HEK293 (cell line): Measurements from ENCODE around the gene PARD3B.

Experiments
- ZBTB21 ChIP-seq: fragments of 450-650 bp; formaldehyde crosslinking; IDR thresholded peaks from 2 replicates; pipeline ENCODE4 v1.5.1; 2017; ENCODE audit warnings: missing biosample characterization, missing genetic modification characterization
- ZBTB7A ChIP-seq: fragments of 450-650 bp; formaldehyde crosslinking; IDR thresholded peaks from 2 replicates; pipeline ENCODE4 v1.5.1; 2016; ENCODE audit warnings: low read depth, missing biosample characterization, missing genetic modification characterization
- ZFP41 ChIP-seq: fragments of 450-650 bp; formaldehyde crosslinking; IDR thresholded peaks from 2 replicates; pipeline ENCODE4 v1.5.1; 2016; ENCODE audit warnings: missing biosample characterization, missing genetic modification characterization, borderline replicate concordance
- ZNF140 ChIP-seq: fragments of 450-650 bp; formaldehyde crosslinking; IDR thresholded peaks from 2 replicates; pipeline ENCODE4 v1.5.1; 2016; ENCODE audit warnings: missing biosample characterization, missing genetic modification characterization
- ZNF555 ChIP-seq: fragments of 450-650 bp; formaldehyde crosslinking; conservative IDR thresholded peaks from 2 replicates; pipeline ENCODE4 v1.5.1; 2017; ENCODE audit warnings: missing biosample characterization, mild to moderate bottlenecking, missing genetic modification characterization, inconsistent platforms
- ZNF670 ChIP-seq: fragments of 450-650 bp; formaldehyde crosslinking; IDR thresholded peaks from 2 replicates; pipeline ENCODE4 v1.5.1; 2016; ENCODE audit warnings: missing biosample characterization, missing genetic modification characterization, low read depth
- TF ChIP-seq, protein P1 (sequence below): fragments of 450-650 bp; formaldehyde crosslinking; IDR thresholded peaks from 2 replicates; pipeline ENCODE4 v1.5.1; 2016; ENCODE audit warnings: missing biosample characterization, missing genetic modification characterization
- TF ChIP-seq, protein P2 (sequence below): fragments of 450-650 bp; formaldehyde crosslinking; IDR thresholded peaks from 2 replicates; pipeline ENCODE4 v1.5.1; 2016; ENCODE audit warnings: missing biosample characterization, missing genetic modification characterization
- TF ChIP-seq, protein P3 (sequence below): fragments of 450-650 bp; IDR thresholded peaks from 2 replicates; pipeline ENCODE4 v1.5.1; 2018; ENCODE audit warnings: missing biosample characterization, mild to moderate bottlenecking, missing genetic modification characterization
- TF ChIP-seq, protein P4 (sequence below): fragments of 450-650 bp; formaldehyde crosslinking; IDR thresholded peaks from 2 replicates; pipeline ENCODE4 v1.5.1; 2016; ENCODE audit warnings: missing biosample characterization, missing genetic modification characterization

DNA sequence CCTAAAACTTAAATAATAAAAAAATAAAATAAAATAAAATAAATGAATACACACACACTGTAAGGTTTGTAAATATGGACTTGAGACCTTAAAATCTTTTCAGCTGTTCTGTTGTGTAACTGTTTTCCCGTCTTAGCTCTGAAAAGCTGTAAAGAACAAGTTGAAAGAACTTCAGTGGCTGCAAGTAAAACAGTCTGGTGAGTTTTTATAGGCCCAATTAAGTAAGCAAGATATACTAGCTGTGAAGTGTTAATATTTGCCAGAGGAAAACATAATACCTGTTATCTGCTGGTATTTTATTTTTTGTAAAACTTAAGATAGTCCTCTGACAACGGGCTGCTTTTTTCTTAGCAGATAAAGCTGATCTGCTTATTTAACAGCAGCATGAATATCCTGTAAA, 960.1 kb downstream of the PARD3B start:
- TF ChIP-seq, protein P1, sequence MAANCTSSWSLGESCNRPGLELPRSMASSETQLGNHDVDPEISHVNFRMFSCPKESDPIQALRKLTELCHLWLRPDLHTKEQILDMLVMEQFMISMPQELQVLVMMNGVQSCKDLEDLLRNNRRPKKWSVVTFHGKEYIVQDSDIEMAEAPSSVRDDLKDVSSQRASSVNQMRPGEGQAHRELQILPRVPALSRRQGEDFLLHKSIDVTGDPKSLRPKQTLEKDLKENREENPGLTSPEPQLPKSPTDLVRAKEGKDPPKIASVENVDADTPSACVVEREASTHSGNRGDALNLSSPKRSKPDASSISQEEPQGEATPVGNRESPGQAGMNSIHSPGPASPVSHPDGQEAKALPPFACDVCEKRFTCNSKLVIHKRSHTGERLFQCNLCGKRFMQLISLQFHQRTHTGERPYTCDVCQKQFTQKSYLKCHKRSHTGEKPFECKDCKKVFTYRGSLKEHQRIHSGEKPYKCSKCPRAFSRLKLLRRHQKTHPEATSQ (tag by site-specific recombination), result no peak
- TF ChIP-seq ZBTB21 (tag by site-specific recombination) (no peak), ZNF670 (tag by site-specific recombination) (no peak), ZNF555 (tag by site-specific recombination) (no peak), ZBTB7A (tag by site-specific recombination) (no peak), ZNF140 (tag by site-specific recombination) (no peak), ZFP41 (no peak)
- TF ChIP-seq, protein P2, sequence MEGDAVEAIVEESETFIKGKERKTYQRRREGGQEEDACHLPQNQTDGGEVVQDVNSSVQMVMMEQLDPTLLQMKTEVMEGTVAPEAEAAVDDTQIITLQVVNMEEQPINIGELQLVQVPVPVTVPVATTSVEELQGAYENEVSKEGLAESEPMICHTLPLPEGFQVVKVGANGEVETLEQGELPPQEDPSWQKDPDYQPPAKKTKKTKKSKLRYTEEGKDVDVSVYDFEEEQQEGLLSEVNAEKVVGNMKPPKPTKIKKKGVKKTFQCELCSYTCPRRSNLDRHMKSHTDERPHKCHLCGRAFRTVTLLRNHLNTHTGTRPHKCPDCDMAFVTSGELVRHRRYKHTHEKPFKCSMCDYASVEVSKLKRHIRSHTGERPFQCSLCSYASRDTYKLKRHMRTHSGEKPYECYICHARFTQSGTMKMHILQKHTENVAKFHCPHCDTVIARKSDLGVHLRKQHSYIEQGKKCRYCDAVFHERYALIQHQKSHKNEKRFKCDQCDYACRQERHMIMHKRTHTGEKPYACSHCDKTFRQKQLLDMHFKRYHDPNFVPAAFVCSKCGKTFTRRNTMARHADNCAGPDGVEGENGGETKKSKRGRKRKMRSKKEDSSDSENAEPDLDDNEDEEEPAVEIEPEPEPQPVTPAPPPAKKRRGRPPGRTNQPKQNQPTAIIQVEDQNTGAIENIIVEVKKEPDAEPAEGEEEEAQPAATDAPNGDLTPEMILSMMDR (tag by site-specific recombination), result no peak
- TF ChIP-seq, protein P3, sequence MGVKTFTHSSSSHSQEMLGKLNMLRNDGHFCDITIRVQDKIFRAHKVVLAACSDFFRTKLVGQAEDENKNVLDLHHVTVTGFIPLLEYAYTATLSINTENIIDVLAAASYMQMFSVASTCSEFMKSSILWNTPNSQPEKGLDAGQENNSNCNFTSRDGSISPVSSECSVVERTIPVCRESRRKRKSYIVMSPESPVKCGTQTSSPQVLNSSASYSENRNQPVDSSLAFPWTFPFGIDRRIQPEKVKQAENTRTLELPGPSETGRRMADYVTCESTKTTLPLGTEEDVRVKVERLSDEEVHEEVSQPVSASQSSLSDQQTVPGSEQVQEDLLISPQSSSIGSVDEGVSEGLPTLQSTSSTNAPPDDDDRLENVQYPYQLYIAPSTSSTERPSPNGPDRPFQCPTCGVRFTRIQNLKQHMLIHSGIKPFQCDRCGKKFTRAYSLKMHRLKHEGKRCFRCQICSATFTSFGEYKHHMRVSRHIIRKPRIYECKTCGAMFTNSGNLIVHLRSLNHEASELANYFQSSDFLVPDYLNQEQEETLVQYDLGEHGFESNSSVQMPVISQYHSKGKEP (tag by site-specific recombination), result no peak
- TF ChIP-seq, protein P4, sequence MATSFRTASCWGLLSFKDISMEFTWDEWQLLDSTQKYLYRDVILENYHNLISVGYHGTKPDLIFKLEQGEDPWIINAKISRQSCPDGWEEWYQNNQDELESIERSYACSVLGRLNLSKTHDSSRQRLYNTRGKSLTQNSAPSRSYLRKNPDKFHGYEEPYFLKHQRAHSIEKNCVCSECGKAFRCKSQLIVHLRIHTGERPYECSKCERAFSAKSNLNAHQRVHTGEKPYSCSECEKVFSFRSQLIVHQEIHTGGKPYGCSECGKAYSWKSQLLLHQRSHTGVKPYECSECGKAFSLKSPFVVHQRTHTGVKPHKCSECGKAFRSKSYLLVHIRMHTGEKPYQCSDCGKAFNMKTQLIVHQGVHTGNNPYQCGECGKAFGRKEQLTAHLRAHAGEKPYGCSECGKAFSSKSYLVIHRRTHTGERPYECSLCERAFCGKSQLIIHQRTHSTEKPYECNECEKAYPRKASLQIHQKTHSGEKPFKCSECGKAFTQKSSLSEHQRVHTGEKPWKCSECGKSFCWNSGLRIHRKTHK (tag by site-specific recombination), result no peak
